GM19372 (cell line): ENCODE measurements around the gene PCDH9.
A peak's percentile ranks its signal among the peaks of the same experiment; 100 is the strongest.

Source experiments
- ATAC-seq: cut with Tn5 transposase; IDR thresholded peaks from one replicate; pipeline ENCODE4 v1.9.1; 2021; ENCODE audit warnings: mild to moderate bottlenecking, low read depth, moderate library complexity; ENCODE audit not compliant: unreplicated experiment

The PCDH9 gene

GRCh38 chr13:66994517-66995202, 235.5 kb downstream of the PCDH9 start:
- ATAC-seq: peak; percentile 48

- ATAC-seq: peak; percentile 75
Observed at GRCh38 chr13:66994097-66994496, 236.0 kb downstream of the PCDH9 start.

- no peak for ATAC-seq
Observed at GRCh38 chr13:66992719-66993118, 237.4 kb downstream of the PCDH9 start.

GRCh38 chr13:66992183-66992582, 238.0 kb downstream of the PCDH9 start:
- no peak for ATAC-seq

- no peak for ATAC-seq
Observed at GRCh38 chr13:66984241-66984640, 245.9 kb downstream of the PCDH9 start.

- no peak for ATAC-seq
Observed at GRCh38 chr13:66981912-66982311, 248.2 kb downstream of the PCDH9 start.

- no peak for ATAC-seq
Observed at GRCh38 chr13:66977161-66977560, 253.0 kb downstream of the PCDH9 start.

GRCh38 chr13:66974889-66975288, 255.2 kb downstream of the PCDH9 start:
- ATAC-seq: no peak

GRCh38 chr13:66974174-66974573, 256.0 kb downstream of the PCDH9 start:
- ATAC-seq: no peak

GRCh38 chr13:66972659-66973058, 257.5 kb downstream of the PCDH9 start:
- no peak for ATAC-seq

- no peak for ATAC-seq
Observed at GRCh38 chr13:66971004-66971403, 259.1 kb downstream of the PCDH9 start.

GRCh38 chr13:66969291-66969690, 260.8 kb downstream of the PCDH9 start:
- no peak for ATAC-seq

- no peak for ATAC-seq
Observed at GRCh38 chr13:66967811-66968597, 262.1 kb downstream of the PCDH9 start.

- no peak for ATAC-seq
Observed at GRCh38 chr13:66965181-66965580, 265.0 kb downstream of the PCDH9 start.

GRCh38 chr13:66962953-66963352, 267.2 kb downstream of the PCDH9 start:
- ATAC-seq: no peak

GRCh38 chr13:66958611-66959010, 271.5 kb downstream of the PCDH9 start:
- peak; percentile 83 for ATAC-seq

- ATAC-seq: no peak
Observed at GRCh38 chr13:66952507-66952906, 277.6 kb downstream of the PCDH9 start.

- no peak for ATAC-seq
Observed at GRCh38 chr13:66951426-66951825, 278.7 kb downstream of the PCDH9 start.

GRCh38 chr13:66950666-66951065, 279.5 kb downstream of the PCDH9 start:
- ATAC-seq: no peak

GRCh38 chr13:66948910-66949309, 281.2 kb downstream of the PCDH9 start:
- ATAC-seq: no peak

GRCh38 chr13:66943530-66943929, 286.6 kb downstream of the PCDH9 start:
- no peak for ATAC-seq

- no peak for ATAC-seq
Observed at GRCh38 chr13:66940113-66940512, 290.0 kb downstream of the PCDH9 start.
